Loucy (cell line): ENCODE results near the gene ATG4D.

Experiments
- H2AFZ ChIP-seq: fragments of 200-600 bp; sonication (generic); 2 replicates; pipeline ENCODE4 v1.6.0; 2016; ENCODE audit warnings: antibody characterized with exemption, mild to moderate bottlenecking, low read length, moderate library complexity
- H3F3A ChIP-seq: fragments of 200-600 bp; 2 replicates; pipeline ENCODE4 v1.6.0; 2016; ENCODE audit warnings: antibody characterized with exemption, low read depth, mild to moderate bottlenecking
- H3K27me3 ChIP-seq: fragments of 200-600 bp; sonication (generic); 2 replicates; pipeline ENCODE4 v1.6.1; 2014; ENCODE audit warnings: low read length, mild to moderate bottlenecking; ENCODE audit not compliant: insufficient read depth, poor library complexity, severe bottlenecking
- H3K36me3 ChIP-seq: fragments of 200-600 bp; sonication (generic); 2 replicates; pipeline ENCODE4 v1.6.1; 2016; ENCODE audit warnings: low read length; ENCODE audit not compliant: insufficient read depth
- H3K4me1 ChIP-seq: fragments of 200-600 bp; sonication (generic); 2 replicates; pipeline ENCODE4 v1.5.1; 2014; ENCODE audit warnings: low read length, mild to moderate bottlenecking; ENCODE audit not compliant: insufficient read depth, poor library complexity, severe bottlenecking
- H3K4me2 ChIP-seq: fragments of 200-600 bp; sonication (generic); 2 replicates; pipeline ENCODE4 v1.6.0; 2014; ENCODE audit warnings: antibody characterized with exemption, low read length, low read depth, mild to moderate bottlenecking; ENCODE audit not compliant: poor library complexity, severe bottlenecking
- H3K4me3 ChIP-seq: fragments of 200-600 bp; sonication (generic); 2 replicates; pipeline ENCODE4 v1.5.1; 2014; ENCODE audit warnings: low read length, mild to moderate bottlenecking, mixed read lengths; ENCODE audit not compliant: poor library complexity, severe bottlenecking
- H3K79me2 ChIP-seq: fragments of 200-600 bp; sonication (generic); 2 replicates; pipeline ENCODE4 v1.6.1; 2014; ENCODE audit warnings: low read length; ENCODE audit not compliant: insufficient read depth
- H3K9ac ChIP-seq: fragments of 200-600 bp; sonication (generic); 2 replicates; pipeline ENCODE4 v1.6.0; 2014; ENCODE audit warnings: mild to moderate bottlenecking, low read depth, low read length, moderate library complexity; ENCODE audit not compliant: poor library complexity, severe bottlenecking
- H3K9me2 ChIP-seq: fragments of 200-600 bp; sonication (generic); replicated peaks from 2 replicates; pipeline ENCODE4 v1.6.1; 2016; ENCODE audit warnings: low read depth, low read length, mixed read lengths
- H3K9me3 ChIP-seq: fragments of 200-600 bp; sonication (generic); 2 replicates; pipeline ENCODE4 v1.6.1; 2014; ENCODE audit warnings: mild to moderate bottlenecking, antibody characterized with exemption, low read length, low read depth; ENCODE audit not compliant: insufficient read depth
- H4K20me1 ChIP-seq: fragments of 200-600 bp; sonication (generic); 2 replicates; pipeline ENCODE4 v1.6.0; 2014; ENCODE audit warnings: antibody characterized with exemption, low read length, mild to moderate bottlenecking; ENCODE audit not compliant: insufficient read depth, poor library complexity, severe bottlenecking
- CTCF ChIP-seq: fragments of 200-600 bp; sonication (generic); conservative IDR thresholded peaks from 2 replicates; pipeline ENCODE4 v1.5.1; 2014; ENCODE audit warnings: mild to moderate bottlenecking, antibody characterized with exemption, low read length
- EZH2phosphoT487 ChIP-seq: fragments of 200-600 bp; IDR thresholded peaks from 2 replicates; pipeline ENCODE4 v1.6.1; 2018; ENCODE audit warnings: antibody characterized with exemption, mild to moderate bottlenecking, moderate library complexity, borderline replicate concordance

ATG4D gene

GRCh38 chr19:10602330-10603083 is 58.8 kb downstream of the ATG4D start:
- Histone ChIP-seq H3K4me1 (peaks cover 24% of the 10 kb centered on the region), H3F3A (peaks cover 4% of the 10 kb centered on the region; the same call in 1 of the 2 replicates), H3K9me2 (no peaks in the 10 kb centered on the region), H3K9ac (peak overlapping the region; percentile 93), H4K20me1 (peaks cover 17% of the 10 kb centered on the region), H3K36me3 (no peaks in the 10 kb centered on the region), H3K79me2 (peaks cover 27% of the 10 kb centered on the region), H3K4me3 (peak overlapping the region; percentile 93), H3K9me3 (no peaks in the 10 kb centered on the region), H3K27me3 (no peaks in the 10 kb centered on the region), H3K4me2 (peak overlapping the region; percentile 93), H2AFZ (peak overlapping the region; percentile 99)
- TF ChIP-seq CTCF (no peak), EZH2phosphoT487 (no peak)
